Hepatocyte (in vitro differentiated cells): Measurements from ENCODE around the gene CLCC1. TPM values are rescaled to one million over a fixed set of nuclear protein-coding genes. Genes with fewer than 3 reads are reported as not detected.
A peak's percentile ranks its signal among the peaks of the same experiment; 100 is the strongest.

Experiments used
- DNase-seq: peaks from one replicate; pipeline ENCODE4 v3.0.0-alpha.2; 2016; ENCODE audit warnings: low spot score
- H2AFZ ChIP-seq: fragments of 200-600 bp; sonication (generic); 2 replicates; pipeline ENCODE4 v1.6.0; 2016; ENCODE audit warnings: antibody characterized with exemption, mild to moderate bottlenecking
- H3K27ac ChIP-seq: fragments of 200-600 bp; sonication (generic); 2 replicates; pipeline ENCODE4 v1.5.1; 2016; ENCODE audit warnings: mild to moderate bottlenecking
- H3K27me3 ChIP-seq: fragments of 200-600 bp; sonication (generic); 2 replicates; pipeline ENCODE4 v1.6.1; 2016
- H3K36me3 ChIP-seq: fragments of 200-600 bp; sonication (generic); replicated peaks from 2 replicates; pipeline ENCODE4 v1.5.1; 2016; ENCODE audit warnings: low read depth; ENCODE audit not compliant: insufficient read depth
- H3K4me1 ChIP-seq: fragments of 200-600 bp; sonication (generic); 2 replicates; pipeline ENCODE4 v1.5.1; 2016; ENCODE audit warnings: mild to moderate bottlenecking, moderate library complexity; ENCODE audit not compliant: insufficient read depth
- H3K4me2 ChIP-seq: fragments of 200-600 bp; sonication (generic); 2 replicates; pipeline ENCODE4 v1.6.0; 2016
- H3K4me3 ChIP-seq: fragments of 200-600 bp; sonication (generic); 2 replicates; pipeline ENCODE4 v1.5.1; 2016; ENCODE audit warnings: mild to moderate bottlenecking
- H3K79me2 ChIP-seq: fragments of 200-600 bp; sonication (generic); 2 replicates; pipeline ENCODE4 v1.6.0; 2017; ENCODE audit warnings: mild to moderate bottlenecking
- H3K9me2 ChIP-seq: fragments of 200-600 bp; sonication (generic); replicated peaks from 2 replicates; pipeline ENCODE4 v1.6.0; 2017; ENCODE audit warnings: mild to moderate bottlenecking; ENCODE audit not compliant: insufficient read depth
- H3K9me3 ChIP-seq: fragments of 200-600 bp; sonication (generic); 2 replicates; pipeline ENCODE4 v1.5.1; 2016; ENCODE audit warnings: low read depth, mild to moderate bottlenecking
- H4K20me1 ChIP-seq: fragments of 200-600 bp; sonication (generic); 2 replicates; pipeline ENCODE4 v1.6.0; 2016; ENCODE audit warnings: mild to moderate bottlenecking; ENCODE audit not compliant: insufficient read depth, poor library complexity, severe bottlenecking
- EZH2 ChIP-seq: fragments of 200-600 bp; sonication (generic); IDR thresholded peaks from 2 replicates; pipeline ENCODE4 v1.6.1; 2016; ENCODE audit warnings: antibody characterized with exemption, mild to moderate bottlenecking, borderline replicate concordance
- EZH2phosphoT487 ChIP-seq: fragments of 200-600 bp; sonication (generic); IDR thresholded peaks from one replicate; pipeline ENCODE4 v1.6.1; 2018; ENCODE audit warnings: antibody characterized with exemption, mild to moderate bottlenecking, low read depth, moderate library complexity; ENCODE audit not compliant: unreplicated experiment, severe bottlenecking
- WGBS: methylation state at CpG from one replicate; pipeline ENCODE4 v1.1.6; 2016; ENCODE audit warnings: low lambda C conversion rate; ENCODE audit errors: missing lambda C conversion rate; 5-methylcytosine and 5-hydroxymethylcytosine counted together
- polyA plus RNA-seq: library from polyadenylated mRNA; unstranded; fragments of >200 nt; fragmentation: Nextera tagmentation; extraction: Ambion mirVana; gene quantifications from 2 replicates; pipeline ENCODE4 v1.2.1, GENCODE V29; 2016
- total RNA-seq: library from RNA; depleted of rRNA; stranded (reverse); fragments of >200 nt; gene quantifications from 2 replicates; pipeline ENCODE4 v1.2.3, GENCODE V29; 2014
- TF ChIP-seq, protein P1 (sequence below): fragments of 200-600 bp; sonication (generic); IDR thresholded peaks from 2 replicates; pipeline ENCODE4 v1.5.1; 2016; ENCODE audit warnings: antibody characterized with exemption, mild to moderate bottlenecking; ENCODE audit not compliant: poor library complexity

The CLCC1 gene
- total and polyA plus RNA-seq, 2 experiments from 2014 or later, result 26.6 to 31.5 TPM

DNA sequence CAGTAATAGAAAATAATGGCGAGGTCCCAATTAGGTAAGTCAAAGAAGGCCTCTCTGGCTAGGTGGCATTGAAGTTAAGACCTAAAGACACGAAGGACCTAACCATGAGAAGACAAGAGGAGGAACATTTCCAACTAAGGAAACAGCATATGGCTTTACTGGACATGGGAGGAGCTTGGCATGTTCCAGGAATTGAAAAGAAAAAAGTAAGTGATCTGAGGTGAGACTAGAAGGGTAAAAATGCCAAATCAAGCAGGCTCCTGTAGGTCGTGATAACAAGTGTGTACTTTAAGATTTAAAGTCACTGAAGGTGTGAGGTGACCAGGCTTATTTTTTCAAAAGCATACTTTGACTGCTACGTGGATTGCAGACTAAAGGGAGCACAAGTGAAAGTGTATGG lies 13.4 kb upstream of the CLCC1 start:
- no peak overlapping the region for H3K27ac ChIP-seq
- DNase-seq, result no peak
- TF ChIP-seq EZH2 (no peak), EZH2phosphoT487 (no peak)
- TF ChIP-seq, protein P1, sequence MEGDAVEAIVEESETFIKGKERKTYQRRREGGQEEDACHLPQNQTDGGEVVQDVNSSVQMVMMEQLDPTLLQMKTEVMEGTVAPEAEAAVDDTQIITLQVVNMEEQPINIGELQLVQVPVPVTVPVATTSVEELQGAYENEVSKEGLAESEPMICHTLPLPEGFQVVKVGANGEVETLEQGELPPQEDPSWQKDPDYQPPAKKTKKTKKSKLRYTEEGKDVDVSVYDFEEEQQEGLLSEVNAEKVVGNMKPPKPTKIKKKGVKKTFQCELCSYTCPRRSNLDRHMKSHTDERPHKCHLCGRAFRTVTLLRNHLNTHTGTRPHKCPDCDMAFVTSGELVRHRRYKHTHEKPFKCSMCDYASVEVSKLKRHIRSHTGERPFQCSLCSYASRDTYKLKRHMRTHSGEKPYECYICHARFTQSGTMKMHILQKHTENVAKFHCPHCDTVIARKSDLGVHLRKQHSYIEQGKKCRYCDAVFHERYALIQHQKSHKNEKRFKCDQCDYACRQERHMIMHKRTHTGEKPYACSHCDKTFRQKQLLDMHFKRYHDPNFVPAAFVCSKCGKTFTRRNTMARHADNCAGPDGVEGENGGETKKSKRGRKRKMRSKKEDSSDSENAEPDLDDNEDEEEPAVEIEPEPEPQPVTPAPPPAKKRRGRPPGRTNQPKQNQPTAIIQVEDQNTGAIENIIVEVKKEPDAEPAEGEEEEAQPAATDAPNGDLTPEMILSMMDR, result no peak
- 81% methylated on average over 4 of the region's 4 CpGs for WGBS
- H3K36me3 ChIP-seq, result no peaks in the 10 kb centered on the region
- H3K4me2 ChIP-seq, result no peak overlapping the region
- no peaks in the 10 kb centered on the region for H3K27me3 ChIP-seq
- no peaks in the 10 kb centered on the region for H4K20me1 ChIP-seq
- H3K79me2 ChIP-seq, result no peaks in the 10 kb centered on the region
- H3K9me2 ChIP-seq, result no peaks in the 10 kb centered on the region
- H2AFZ ChIP-seq, result no peak overlapping the region
- H3K9me3 ChIP-seq, result no peaks in the 10 kb centered on the region
- H3K4me1 ChIP-seq, result no peaks in the 10 kb centered on the region
- H3K4me3 ChIP-seq, result no peak overlapping the region

DNA sequence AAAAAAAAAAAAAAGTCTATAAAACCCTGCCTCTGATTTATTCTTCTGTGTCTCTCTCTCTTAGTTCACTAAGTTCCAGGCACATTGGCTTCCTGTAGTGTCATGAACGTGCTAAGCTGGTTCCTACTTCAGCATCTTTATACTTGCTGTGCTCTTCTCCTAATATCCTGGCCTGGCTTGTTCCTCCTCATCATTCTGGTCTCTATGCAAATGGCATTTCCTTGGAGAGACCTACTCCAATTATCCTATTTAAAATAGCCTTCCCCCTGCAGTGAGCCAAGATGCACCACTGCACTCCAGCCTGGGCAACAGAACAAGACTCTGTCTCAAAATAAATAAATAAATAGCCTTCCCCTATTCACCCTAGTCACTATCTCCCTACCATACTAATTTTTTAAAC lies 9.7 kb upstream of the CLCC1 start:
- Histone ChIP-seq H3K4me2 (no peak overlapping the region), H3K79me2 (no peaks in the 10 kb centered on the region), H4K20me1 (no peaks in the 10 kb centered on the region), H3K4me1 (no peaks in the 10 kb centered on the region), H3K36me3 (no peaks in the 10 kb centered on the region), H3K9me3 (no peaks in the 10 kb centered on the region), H3K9me2 (no peaks in the 10 kb centered on the region), H3K4me3 (no peak overlapping the region), H3K27me3 (no peaks in the 10 kb centered on the region), H2AFZ (no peak overlapping the region), H3K27ac (no peak overlapping the region)
- WGBS, result 95% methylated on average over 1 of the region's 1 CpG
- TF ChIP-seq EZH2phosphoT487 (no peak), EZH2 (no peak)
- TF ChIP-seq, protein P1, result no peak
- DNase-seq, result no peak

DNA sequence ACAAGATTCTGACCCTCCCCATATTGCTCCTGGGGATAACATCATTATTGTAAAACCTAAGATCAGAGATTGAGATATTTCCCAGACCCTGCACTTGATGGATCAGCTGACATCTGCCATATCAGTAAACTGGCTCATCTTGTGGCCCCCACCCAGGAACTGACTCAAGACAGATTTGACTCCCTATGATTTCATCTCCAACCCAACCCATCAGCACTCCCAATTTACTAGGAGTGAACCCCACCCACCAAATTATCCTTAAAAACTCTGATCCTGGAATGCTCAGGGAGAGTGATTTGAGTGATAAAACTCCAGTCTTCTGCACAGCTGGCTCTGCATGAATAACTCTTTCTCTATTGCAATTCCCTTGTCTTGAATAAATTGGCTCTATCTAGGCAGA lies 6.1 kb upstream of the CLCC1 start:
- no peaks in the 10 kb centered on the region for H3K9me3 ChIP-seq
- no peak for DNase-seq
- no peak overlapping the region for H3K27ac ChIP-seq
- no peaks in the 10 kb centered on the region for H3K27me3 ChIP-seq
- H3K79me2 ChIP-seq, result no peaks in the 10 kb centered on the region
- H4K20me1 ChIP-seq, result no peaks in the 10 kb centered on the region
- no peak overlapping the region for H3K4me2 ChIP-seq
- H3K9me2 ChIP-seq, result no peaks in the 10 kb centered on the region
- no peaks in the 10 kb centered on the region for H3K36me3 ChIP-seq
- TF ChIP-seq, protein P1, result no peak
- TF ChIP-seq EZH2 (no peak), EZH2phosphoT487 (no peak)
- no peaks in the 10 kb centered on the region for H3K4me1 ChIP-seq
- H3K4me3 ChIP-seq, result no peak overlapping the region
- no peak overlapping the region for H2AFZ ChIP-seq

DNA sequence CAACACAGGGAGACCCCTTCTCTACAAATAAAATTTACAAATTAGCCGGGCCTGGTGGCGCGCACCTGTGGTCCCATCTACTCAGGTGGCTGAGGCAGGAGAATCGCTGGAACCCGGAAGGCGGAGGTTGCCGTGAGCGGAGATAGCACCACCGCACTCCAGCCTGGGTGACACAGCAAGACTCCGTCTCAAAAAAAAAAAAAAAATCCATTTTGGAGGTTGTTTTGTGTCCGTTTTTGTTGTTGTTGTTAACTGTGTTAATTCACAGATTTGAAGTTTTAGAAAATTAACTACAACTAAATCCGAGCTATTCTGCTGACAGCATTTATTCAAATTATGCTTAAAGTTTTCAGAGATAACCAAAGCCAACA lies 618 bp downstream of the CLCC1 start:
- TF ChIP-seq EZH2phosphoT487 (no peak), EZH2 (no peak)
- TF ChIP-seq, protein P1, result no peak
- peaks cover 47% of the 10 kb centered on the region for H3K79me2 ChIP-seq
- H2AFZ ChIP-seq, result peak overlapping the region; percentile 82
- H3K9me2 ChIP-seq, result no peaks in the 10 kb centered on the region
- no peaks in the 10 kb centered on the region for H4K20me1 ChIP-seq
- H3K4me1 ChIP-seq, result peaks cover 11% of the 10 kb centered on the region
- H3K4me2 ChIP-seq, result peak overlapping the region; percentile 88
- H3K9me3 ChIP-seq, result no peaks in the 10 kb centered on the region
- H3K27me3 ChIP-seq, result no peaks in the 10 kb centered on the region
- H3K4me3 ChIP-seq, result peak overlapping the region; percentile 59
- DNase-seq, result peak; percentile 33
- H3K36me3 ChIP-seq, result no peaks in the 10 kb centered on the region
- 10% methylated on average over 12 of the region's 12 CpGs for WGBS
- peak overlapping the region; percentile 97 for H3K27ac ChIP-seq
